Activated naive CD8-positive, alpha-beta T cell treated with anti-CD3 and anti-CD28 coated beads, Interleukin-2, amount 50 U/mL, for 24 hours (primary cell): ENCODE measurements around the gene NUP133.
"Not testable (repeated sequence)": the region's sequence is repeated elsewhere in the genome, so short reads cannot be mapped to it uniquely, and the experiment has no call there.

ENCODE experiments used
- ATAC-seq: fragments of 150-1000 bp; cut with Tn5 transposase; one replicate; pipeline ENCODE4 v1.10.0; 2021
- DNase-seq: peaks from one replicate; pipeline ENCODE4 v3.0.0; 2021
- H3K27ac Mint-ChIP-seq: one replicate; pipeline ENCODE4 v1.8.0; 2021; ENCODE audit warnings: mild to moderate bottlenecking, mixed read lengths
- H3K27me3 Mint-ChIP-seq: one replicate; pipeline ENCODE4 v1.8.0; 2021; ENCODE audit warnings: mixed read lengths
- H3K36me3 Mint-ChIP-seq: one replicate; pipeline ENCODE4 v1.8.0; 2021; ENCODE audit warnings: low read depth, mixed read lengths
- H3K4me1 Mint-ChIP-seq: one replicate; pipeline ENCODE4 v1.8.0; 2021; ENCODE audit warnings: mixed read lengths
- H3K4me3 Mint-ChIP-seq: one replicate; pipeline ENCODE4 v1.8.0; 2021; ENCODE audit warnings: mild to moderate bottlenecking, moderate library complexity, mixed read lengths
- H3K9me3 Mint-ChIP-seq: one replicate; pipeline ENCODE4 v1.8.0; 2021; ENCODE audit warnings: mixed read lengths

NUP133 gene

GRCh38 chr1:229408458-229409037, 99.6 kb downstream of the NUP133 start:
- no peak for DNase-seq
- H3K36me3 Mint-ChIP-seq: no peaks in the 10 kb centered on the region
- H3K27ac Mint-ChIP-seq: no peak overlapping the region
- H3K9me3 Mint-ChIP-seq: no peaks in the 10 kb centered on the region
- ATAC-seq: no peak
- no peak overlapping the region for H3K4me3 Mint-ChIP-seq
- H3K4me1 Mint-ChIP-seq: peaks cover 20% of the 10 kb centered on the region
- H3K27me3 Mint-ChIP-seq: peaks cover 78% of the 10 kb centered on the region

- H3K36me3 Mint-ChIP-seq: no peaks in the 10 kb centered on the region
- ATAC-seq (no peak), DNase-seq (no peak)
- H3K27ac Mint-ChIP-seq: no peak overlapping the region
- no peaks in the 10 kb centered on the region for H3K9me3 Mint-ChIP-seq
- peaks cover 76% of the 10 kb centered on the region for H3K27me3 Mint-ChIP-seq
- H3K4me1 Mint-ChIP-seq: peaks cover 20% of the 10 kb centered on the region
- peak overlapping the region; percentile 65 for H3K4me3 Mint-ChIP-seq
Measured at GRCh38 chr1:229407206-229408026, 100.7 kb downstream of the NUP133 start.

GRCh38 chr1:229406798-229407197, 101.3 kb downstream of the NUP133 start:
- H3K27me3 Mint-ChIP-seq: peaks cover 73% of the 10 kb centered on the region
- no peaks in the 10 kb centered on the region for H3K36me3 Mint-ChIP-seq
- DNase-seq (no peak), ATAC-seq (no peak)
- H3K4me1 Mint-ChIP-seq: peaks cover 20% of the 10 kb centered on the region
- no peak overlapping the region for H3K27ac Mint-ChIP-seq
- H3K9me3 Mint-ChIP-seq: no peaks in the 10 kb centered on the region
- peak overlapping the region; percentile 65 for H3K4me3 Mint-ChIP-seq

- no peak for DNase-seq
- Mint-ChIP-seq H3K4me3 (no peak overlapping the region), H3K27ac (no peak overlapping the region), H3K36me3 (no peaks in the 10 kb centered on the region), H3K4me1 (peaks cover 11% of the 10 kb centered on the region), H3K27me3 (peaks cover 56% of the 10 kb centered on the region), H3K9me3 (no peaks in the 10 kb centered on the region)
- no peak for ATAC-seq
Measured at GRCh38 chr1:229403573-229403972, 104.6 kb downstream of the NUP133 start.

GRCh38 chr1:229402993-229403392, 105.1 kb downstream of the NUP133 start:
- no peaks in the 10 kb centered on the region for H3K9me3 Mint-ChIP-seq
- peaks cover 50% of the 10 kb centered on the region for H3K27me3 Mint-ChIP-seq
- no peak overlapping the region for H3K27ac Mint-ChIP-seq

GRCh38 chr1:229402329-229402728, 105.8 kb downstream of the NUP133 start:
- H3K4me3 Mint-ChIP-seq, H3K36me3 Mint-ChIP-seq, DNase-seq, ATAC-seq, H3K4me1 Mint-ChIP-seq, H3K9me3 Mint-ChIP-seq, H3K27ac Mint-ChIP-seq: not testable (repeated sequence)
- H3K27me3 Mint-ChIP-seq: peaks cover 44% of the 10 kb centered on the region

More at GRCh38 chr1:229402993-229403392, 105.1 kb downstream of the NUP133 start:
- H3K36me3 Mint-ChIP-seq: no peaks in the 10 kb centered on the region
- ATAC-seq (no peak), DNase-seq (no peak)
- no peak overlapping the region for H3K4me3 Mint-ChIP-seq
- H3K4me1 Mint-ChIP-seq: peaks cover 10% of the 10 kb centered on the region

GRCh38 chr1:229397762-229398161, 110.4 kb downstream of the NUP133 start:
- H3K4me3 Mint-ChIP-seq: no peak overlapping the region
- H3K27me3 Mint-ChIP-seq: peaks cover 28% of the 10 kb centered on the region
- no peaks in the 10 kb centered on the region for H3K4me1 Mint-ChIP-seq
- ATAC-seq: no peak
- no peaks in the 10 kb centered on the region for H3K9me3 Mint-ChIP-seq
- H3K36me3 Mint-ChIP-seq: no peaks in the 10 kb centered on the region
- no peak overlapping the region for H3K27ac Mint-ChIP-seq
- DNase-seq: no peak

- Mint-ChIP-seq H3K4me1 (no peaks in the 10 kb centered on the region), H3K9me3 (no peaks in the 10 kb centered on the region), H3K27ac (no peak overlapping the region), H3K4me3 (no peak overlapping the region), H3K27me3 (peaks cover 27% of the 10 kb centered on the region), H3K36me3 (no peaks in the 10 kb centered on the region)
- ATAC-seq: no peak
- DNase-seq: no peak
Measured at GRCh38 chr1:229396585-229397206, 111.4 kb downstream of the NUP133 start.

GRCh38 chr1:229394517-229394916, 113.6 kb downstream of the NUP133 start:
- peaks cover 28% of the 10 kb centered on the region for H3K27me3 Mint-ChIP-seq
- DNase-seq, H3K36me3 Mint-ChIP-seq, ATAC-seq, H3K4me3 Mint-ChIP-seq, H3K27ac Mint-ChIP-seq, H3K9me3 Mint-ChIP-seq, H3K4me1 Mint-ChIP-seq: not testable (repeated sequence)

GRCh38 chr1:229392936-229393335, 115.2 kb downstream of the NUP133 start:
- H3K9me3 Mint-ChIP-seq: no peaks in the 10 kb centered on the region
- DNase-seq (no peak), ATAC-seq (no peak)
- no peak overlapping the region for H3K27ac Mint-ChIP-seq
- no peaks in the 10 kb centered on the region for H3K4me1 Mint-ChIP-seq
- no peak overlapping the region for H3K4me3 Mint-ChIP-seq
- peaks cover 28% of the 10 kb centered on the region for H3K27me3 Mint-ChIP-seq
- no peaks in the 10 kb centered on the region for H3K36me3 Mint-ChIP-seq
